Activated T-helper 2 cell treated with anti-CD3 and anti-CD28 coated beads, Interferon-gamma antibody, Interleukin-2, Interleukin-4, amounts not matched to agents 10 μg/mL and 5 μg/mL and 100 μg/mL, durations not matched to agents 14 hours and 24 hours and 36 hours (primary cell): ENCODE measurements around the gene WTAP. TPM values are rescaled to one million over a fixed set of nuclear protein-coding genes. Genes with fewer than 3 reads are reported as not detected.
"Not testable (repeated sequence)": the region's sequence is repeated elsewhere in the genome, so short reads cannot be mapped to it uniquely, and the experiment has no call there.

Experiments used
- DNase-seq: peaks from one replicate; pipeline ENCODE4 v3.0.0; 2021; ENCODE audit warnings: low spot score
- H3K27ac Mint-ChIP-seq: one replicate; pipeline ENCODE4 v1.8.0; 2021; ENCODE audit warnings: mixed read lengths
- H3K27me3 Mint-ChIP-seq: one replicate; pipeline ENCODE4 v1.8.0; 2021; ENCODE audit warnings: low read depth, mixed read lengths
- H3K36me3 Mint-ChIP-seq: one replicate; pipeline ENCODE4 v1.8.0; 2021; ENCODE audit warnings: low read depth, mixed read lengths
- H3K4me1 Mint-ChIP-seq: one replicate; pipeline ENCODE4 v1.8.0; 2021; ENCODE audit warnings: low read depth, mixed read lengths
- H3K4me3 Mint-ChIP-seq: one replicate; pipeline ENCODE4 v1.8.0; 2021; ENCODE audit warnings: low read depth, mild to moderate bottlenecking, moderate library complexity, mixed read lengths
- H3K9me3 Mint-ChIP-seq: one replicate; pipeline ENCODE4 v1.8.0; 2021; ENCODE audit warnings: mixed read lengths
- intact Hi-C: fragments of 100-400 bp; cut with micrococcal nuclease; formaldehyde crosslinking; loops from one replicate; pipeline ENCODE4 v1.15.1; 2023
- total RNA-seq: library from RNA; stranded (reverse); gene quantifications from 2 replicates; pipeline ENCODE4 v1.2.3, GENCODE V29; 2022

Gene WTAP
- total RNA-seq, 1 donor from 2014 or later = 110 TPM

DNA sequence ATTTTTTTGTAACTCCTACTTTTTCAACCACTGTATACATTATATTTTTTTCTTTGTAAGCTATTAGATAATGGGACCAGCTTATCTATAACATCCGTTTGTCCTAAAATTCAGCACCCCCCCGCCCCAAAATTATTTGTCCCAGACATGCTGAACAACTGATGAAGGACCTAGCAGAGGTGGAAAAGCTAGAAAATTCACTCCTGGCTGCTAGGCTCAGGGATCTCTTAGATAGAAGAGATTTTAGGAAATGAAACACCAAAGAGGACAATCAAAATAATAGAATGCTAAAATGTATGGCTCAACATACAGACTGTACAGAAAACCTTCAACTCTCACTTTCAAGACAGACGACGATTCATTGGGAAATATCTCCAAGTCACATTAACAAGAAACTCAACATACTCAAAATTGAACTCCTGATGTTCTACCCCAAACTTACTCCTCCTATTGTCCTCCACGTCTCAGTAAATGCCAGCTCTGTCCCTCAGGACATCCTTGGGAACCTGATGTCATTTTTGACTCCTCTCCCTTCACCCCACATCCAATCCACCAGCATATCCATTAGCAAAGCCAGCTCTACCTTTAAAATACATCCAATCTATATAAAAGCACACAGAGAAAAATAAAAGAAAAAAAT is 38.9 kb upstream of the WTAP start:
- DNase-seq = no peak
- no peaks in the 10 kb centered on the region for H3K27me3 Mint-ChIP-seq
- peaks cover 31% of the 10 kb centered on the region for H3K4me1 Mint-ChIP-seq
- no peak overlapping the region for H3K27ac Mint-ChIP-seq
- intact Hi-C loops = no loop called here
- H3K4me3 Mint-ChIP-seq = no peak overlapping the region
- H3K36me3 Mint-ChIP-seq = peaks cover 57% of the 10 kb centered on the region
- no peaks in the 10 kb centered on the region for H3K9me3 Mint-ChIP-seq

DNA sequence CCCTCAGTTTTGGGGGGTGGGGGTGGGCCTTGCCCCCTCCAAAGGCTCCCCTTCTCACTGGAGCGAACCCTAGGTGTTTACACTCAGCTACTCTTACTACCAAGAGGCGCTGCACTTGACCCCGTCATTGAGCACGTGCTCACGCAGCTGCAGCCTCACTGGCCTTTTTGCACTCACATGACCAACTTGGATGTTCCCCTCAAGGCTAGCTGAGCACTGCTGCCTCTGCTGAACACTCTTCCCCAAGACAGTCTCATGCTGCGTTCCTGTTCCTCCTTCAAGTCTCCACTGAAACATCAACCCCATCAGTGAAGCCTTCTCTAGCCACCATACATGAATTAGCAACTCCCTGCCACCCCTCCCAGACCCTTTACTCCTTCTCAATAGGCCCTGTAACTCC is 38.3 kb upstream of the WTAP start:
- no peak for DNase-seq
- intact Hi-C loops = no loop called here
- no peaks in the 10 kb centered on the region for H3K27me3 Mint-ChIP-seq
- peaks cover 35% of the 10 kb centered on the region for H3K4me1 Mint-ChIP-seq
- no peaks in the 10 kb centered on the region for H3K9me3 Mint-ChIP-seq
- peaks cover 53% of the 10 kb centered on the region for H3K36me3 Mint-ChIP-seq
- H3K4me3 Mint-ChIP-seq = no peak overlapping the region
- H3K27ac Mint-ChIP-seq = no peak overlapping the region

DNA sequence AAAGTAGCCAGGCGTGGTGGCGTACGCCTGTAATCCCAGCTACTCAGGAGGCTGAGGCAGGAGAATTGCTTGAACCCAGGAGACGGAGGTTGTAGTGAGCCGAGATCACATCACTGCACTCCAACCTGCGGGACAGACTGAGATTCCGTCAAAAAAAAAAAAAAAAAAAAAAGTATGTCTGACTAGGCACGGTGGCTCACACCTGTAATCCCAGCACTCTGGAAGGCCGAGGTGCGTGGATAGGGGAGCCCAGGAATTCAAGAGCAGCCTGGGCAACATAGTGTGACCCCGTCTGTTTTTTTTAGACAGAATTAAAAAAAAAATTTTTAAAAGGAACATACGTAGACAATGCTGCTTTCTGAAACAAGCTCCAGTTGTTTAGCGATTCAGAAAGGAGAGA is 37.2 kb upstream of the WTAP start:
- Mint-ChIP-seq H3K36me3 (peaks cover 49% of the 10 kb centered on the region), H3K4me1 (peaks cover 43% of the 10 kb centered on the region)
- DNase-seq, H3K27ac Mint-ChIP-seq, H3K9me3 Mint-ChIP-seq, H3K27me3 Mint-ChIP-seq, H3K4me3 Mint-ChIP-seq: not testable (repeated sequence)
- intact Hi-C loops = loop anchor here (5.0 kb wide), 1 partner anchor 242 kb away; no protein-coding TSS in a partner anchor

DNA sequence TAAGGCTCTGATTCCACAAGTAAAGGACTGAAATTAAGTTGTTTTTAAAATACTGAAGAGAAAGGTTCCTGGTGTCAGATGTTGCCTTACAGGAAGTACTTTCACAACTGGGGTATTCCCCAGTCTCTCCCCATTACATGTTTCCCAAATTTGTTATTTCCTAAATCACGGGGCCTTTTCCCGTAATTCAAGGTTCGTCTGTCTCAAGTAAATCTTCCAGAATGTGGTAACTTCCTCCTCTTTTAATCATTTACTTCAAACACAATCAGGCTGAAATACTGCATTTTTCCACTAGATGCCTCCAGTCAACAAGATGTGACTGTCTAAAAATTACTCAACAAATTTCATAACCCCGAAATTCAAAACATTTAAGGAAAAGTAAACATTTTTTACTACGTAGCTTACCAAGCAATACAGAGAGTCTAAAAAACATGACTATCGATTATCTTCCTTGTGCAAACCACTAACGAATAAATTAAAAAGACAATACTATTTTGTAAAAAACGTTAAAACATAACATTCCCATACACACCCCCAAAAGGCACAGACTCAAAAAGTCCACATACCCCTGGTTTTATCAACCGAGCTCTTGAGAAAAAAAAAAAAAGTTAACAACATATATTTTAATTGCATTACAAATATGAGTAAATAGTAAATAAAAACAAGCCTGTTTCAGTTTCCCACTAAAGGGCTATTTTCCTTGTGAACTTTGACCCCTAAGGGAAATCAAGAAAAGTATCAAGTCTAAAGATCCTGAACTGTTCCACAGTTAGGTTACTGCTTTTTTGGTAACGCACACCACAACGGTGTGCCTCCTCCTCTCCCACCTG is 36.0 kb upstream of the WTAP start:
- H3K27me3 Mint-ChIP-seq = no peaks in the 10 kb centered on the region
- intact Hi-C loops = loop anchor here (5.0 kb wide), 1 partner anchor 241 kb away; no protein-coding TSS in a partner anchor
- DNase-seq = no peak
- peaks cover 37% of the 10 kb centered on the region for H3K36me3 Mint-ChIP-seq
- peak overlapping the region; percentile 87 for H3K4me3 Mint-ChIP-seq
- H3K27ac Mint-ChIP-seq = peak overlapping the region; percentile 54
- no peaks in the 10 kb centered on the region for H3K9me3 Mint-ChIP-seq
- H3K4me1 Mint-ChIP-seq = peaks cover 41% of the 10 kb centered on the region

- H3K27ac Mint-ChIP-seq = peak overlapping the region; percentile 88
- DNase-seq = peak; percentile 17
- no peaks in the 10 kb centered on the region for H3K27me3 Mint-ChIP-seq
- H3K9me3 Mint-ChIP-seq = no peaks in the 10 kb centered on the region
- intact Hi-C loops = loop anchor here (1.0 to 5.0 kb wide), 3 partner anchors 97 to 287 kb away; partner anchors contain the start of gene TCP1
- H3K4me1 Mint-ChIP-seq = peaks cover 36% of the 10 kb centered on the region
- H3K4me3 Mint-ChIP-seq = peak overlapping the region; percentile 87
- peaks cover 33% of the 10 kb centered on the region for H3K36me3 Mint-ChIP-seq
Observed at GRCh38 chr6:159691963-159692287, 35.4 kb upstream of the WTAP start.

- Mint-ChIP-seq H3K27ac (peak overlapping the region; percentile 88), H3K4me3 (peak overlapping the region; percentile 87), H3K27me3 (no peaks in the 10 kb centered on the region), H3K9me3 (no peaks in the 10 kb centered on the region), H3K4me1 (peaks cover 32% of the 10 kb centered on the region), H3K36me3 (peaks cover 28% of the 10 kb centered on the region)
- DNase-seq = peak; percentile 55
- intact Hi-C loops = loop anchor here (1.0 to 5.0 kb wide), 6 partner anchors 35 to 770 kb away; partner anchors contain the start of genes ACAT2, TCP1 and WTAP
Observed at GRCh38 chr6:159692303-159693127, 34.8 kb upstream of the WTAP start.

GRCh38 chr6:159693128-159693893 is 34.0 kb upstream of the WTAP start, which contains the start of gene SOD2:
TSS of gene SOD2 (minus strand) at chr6:159693241. CDS start at chr6:159693167, 74 bp downstream.
- H3K27ac Mint-ChIP-seq = peak within 1 kb of the TSS; percentile 95
- DNase-seq = peak; percentile 80
- no peaks in the 10 kb centered on the region for H3K9me3 Mint-ChIP-seq

DNA sequence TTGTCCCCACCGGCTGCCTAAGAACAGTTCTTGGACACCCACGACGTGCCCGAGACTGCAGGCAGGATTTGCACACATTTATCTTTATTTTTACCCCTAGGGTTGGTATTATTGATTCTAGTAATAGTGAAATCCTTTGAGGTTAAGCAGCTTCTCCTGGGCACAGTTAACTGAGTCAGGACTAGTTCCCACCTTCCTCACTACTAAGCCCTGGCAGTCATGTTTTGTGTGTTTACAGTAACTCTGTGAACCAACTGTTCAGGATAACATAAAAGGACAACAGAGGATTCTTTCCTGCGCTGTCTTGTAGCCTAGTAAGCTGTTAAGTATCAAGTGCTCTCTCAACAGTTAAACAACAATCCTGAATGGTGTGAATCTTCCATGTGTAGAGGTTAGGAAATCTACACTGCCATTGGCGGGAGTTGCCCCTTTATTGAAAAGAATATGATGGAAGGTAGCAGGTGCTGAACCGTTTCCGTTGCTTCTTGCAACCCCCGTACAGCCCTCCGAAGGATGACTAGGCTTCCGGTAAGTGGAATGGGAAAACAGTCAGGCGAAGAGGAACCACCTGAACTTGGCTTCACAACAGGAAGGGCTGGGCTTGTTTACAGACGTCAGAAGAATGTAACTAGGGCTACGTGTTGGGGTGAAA is 33.3 kb upstream of the WTAP start:
- intact Hi-C loops = loop anchor here (1.0 to 5.0 kb wide), 5 partner anchors 33 to 768 kb away; partner anchors contain the start of genes ACAT2 and WTAP
- Mint-ChIP-seq H3K27me3 (no peaks in the 10 kb centered on the region), H3K9me3 (no peaks in the 10 kb centered on the region)

More at GRCh38 chr6:159693128-159693893, 34.0 kb upstream of the WTAP start, which contains the start of gene SOD2:
- no peaks in the 10 kb centered on the region for H3K27me3 Mint-ChIP-seq
- H3K4me1 Mint-ChIP-seq = peaks cover 32% of the 10 kb centered on the region
- peak within 1 kb of the TSS; percentile 92 for H3K4me3 Mint-ChIP-seq
- intact Hi-C loops = loop anchor here (1.0 to 5.0 kb wide), 5 partner anchors 34 to 769 kb away; partner anchors contain the start of genes ACAT2 and WTAP
- H3K36me3 Mint-ChIP-seq = peaks cover 26% of the 10 kb centered on the region

GRCh38 chr6:159695984-159696383 is 31.3 kb upstream of the WTAP start:
- Mint-ChIP-seq H3K36me3 (peaks cover 11% of the 10 kb centered on the region), H3K4me3 (no peak overlapping the region), H3K27me3 (no peaks in the 10 kb centered on the region), H3K4me1 (peaks cover 25% of the 10 kb centered on the region), H3K27ac (no peak overlapping the region), H3K9me3 (no peaks in the 10 kb centered on the region)
- intact Hi-C loops = no loop called here
- DNase-seq = no peak

More for the DNA sequence above, 33.3 kb upstream of the WTAP start:
- peaks cover 28% of the 10 kb centered on the region for H3K4me1 Mint-ChIP-seq
- DNase-seq = peak; percentile 35
- peak overlapping the region; percentile 95 for H3K27ac Mint-ChIP-seq
- H3K4me3 Mint-ChIP-seq = peak overlapping the region; percentile 92
- peaks cover 19% of the 10 kb centered on the region for H3K36me3 Mint-ChIP-seq

- Mint-ChIP-seq H3K27me3 (no peaks in the 10 kb centered on the region), H3K9me3 (no peaks in the 10 kb centered on the region), H3K4me1 (peaks cover 6% of the 10 kb centered on the region), H3K27ac (no peak overlapping the region), H3K36me3 (peaks cover 3% of the 10 kb centered on the region), H3K4me3 (no peak overlapping the region)
- no peak for DNase-seq
- intact Hi-C loops = no loop called here
Observed at GRCh38 chr6:159700970-159701369, 26.3 kb upstream of the WTAP start.

DNA sequence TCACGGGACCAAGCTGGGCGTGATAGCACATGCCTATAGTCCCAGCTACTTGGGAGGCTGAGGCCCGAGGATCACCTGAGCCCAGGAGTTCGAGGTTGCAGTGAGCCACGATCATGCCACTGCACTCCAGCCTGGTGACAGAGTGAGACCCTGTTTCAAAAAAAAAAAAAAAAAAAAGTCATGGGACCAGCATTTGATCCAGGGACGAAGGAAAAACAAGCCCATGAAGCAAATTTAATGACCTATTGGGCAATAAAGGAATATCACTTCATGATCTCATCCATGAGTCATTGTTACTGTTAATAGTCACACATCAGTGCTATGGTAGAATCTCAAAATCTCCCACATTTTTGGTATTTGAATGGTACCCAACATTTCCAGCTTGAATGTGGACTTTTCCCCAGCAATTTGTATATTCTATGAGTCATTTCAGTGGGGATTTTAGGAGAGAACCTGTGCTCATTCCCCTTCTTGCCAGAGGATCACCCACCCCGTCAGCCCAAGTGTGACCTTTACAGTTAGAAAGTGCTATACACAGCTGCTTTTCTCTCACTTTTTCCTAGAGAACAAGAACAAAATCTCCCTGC is 25.8 kb upstream of the WTAP start:
- Mint-ChIP-seq H3K4me3 (no peak overlapping the region), H3K4me1 (peaks cover 6% of the 10 kb centered on the region), H3K36me3 (peaks cover 3% of the 10 kb centered on the region), H3K27me3 (peaks cover 3% of the 10 kb centered on the region), H3K9me3 (no peaks in the 10 kb centered on the region), H3K27ac (peak overlapping the region; percentile 57)
- DNase-seq = no peak
- intact Hi-C loops = no loop called here
